H7 (cell line): ENCODE data around the gene SHBG. TPM values are rescaled to one million over a fixed set of nuclear protein-coding genes. Genes with fewer than 3 reads are reported as not detected.
"Not testable (repeated sequence)": the region's sequence is repeated elsewhere in the genome, so short reads cannot be mapped to it uniquely, and the experiment has no call there.

Experiments
- DNase-seq: peaks from one replicate; pipeline ENCODE4 v3.0.0; 2012
- H3K27me3 ChIP-seq: 2 replicates; pipeline ENCODE4 v1.6.0; 2011; ENCODE audit warnings: mild to moderate bottlenecking, low read length; ENCODE audit not compliant: control insufficient read depth, insufficient read depth
- H3K36me3 ChIP-seq: replicated peaks from 2 replicates; pipeline ENCODE4 v1.5.1; 2011; ENCODE audit warnings: low read length; ENCODE audit not compliant: control insufficient read depth, insufficient read depth
- H3K4me3 ChIP-seq: 2 replicates; pipeline ENCODE4 v1.5.1; 2011; ENCODE audit warnings: low read depth, mild to moderate bottlenecking, control low read depth, low read length, moderate library complexity; ENCODE audit not compliant: insufficient read depth
- total RNA-seq: library from RNA; depleted of rRNA; stranded (reverse); fragments of >200 nt; shearing (Covaris generic); gene quantifications from 2 replicates; pipeline ENCODE4 v1.2.3, GENCODE V29; 2014

Gene SHBG
- total RNA-seq, 1 experiment from 2014 or later: 0.35 TPM

DNA sequence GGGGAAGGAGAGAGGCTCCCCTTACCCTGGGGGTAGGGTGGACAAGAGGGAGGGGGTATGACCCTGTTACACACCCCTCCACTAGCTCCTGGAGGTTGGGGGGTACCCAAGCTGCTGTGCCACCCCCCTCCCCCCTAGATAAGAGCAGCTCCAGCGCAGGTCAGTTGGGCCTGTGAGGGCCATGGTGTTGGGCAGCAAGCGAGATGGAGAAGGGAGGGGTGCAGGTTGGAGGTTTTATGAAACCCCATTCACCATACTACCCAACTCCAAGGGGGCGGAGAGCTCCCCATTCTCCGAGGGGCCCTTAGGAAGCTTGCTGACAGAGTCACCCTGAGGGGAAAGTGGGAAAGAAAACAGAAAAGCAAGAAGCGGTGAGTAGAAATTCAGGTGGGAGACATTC lies 38.3 kb upstream of the SHBG start:
- Histone ChIP-seq H3K27me3 (no peaks in the 10 kb centered on the region), H3K36me3 (peaks cover 28% of the 10 kb centered on the region), H3K4me3 (no peak overlapping the region)
- DNase-seq: peak; percentile 30

DNA sequence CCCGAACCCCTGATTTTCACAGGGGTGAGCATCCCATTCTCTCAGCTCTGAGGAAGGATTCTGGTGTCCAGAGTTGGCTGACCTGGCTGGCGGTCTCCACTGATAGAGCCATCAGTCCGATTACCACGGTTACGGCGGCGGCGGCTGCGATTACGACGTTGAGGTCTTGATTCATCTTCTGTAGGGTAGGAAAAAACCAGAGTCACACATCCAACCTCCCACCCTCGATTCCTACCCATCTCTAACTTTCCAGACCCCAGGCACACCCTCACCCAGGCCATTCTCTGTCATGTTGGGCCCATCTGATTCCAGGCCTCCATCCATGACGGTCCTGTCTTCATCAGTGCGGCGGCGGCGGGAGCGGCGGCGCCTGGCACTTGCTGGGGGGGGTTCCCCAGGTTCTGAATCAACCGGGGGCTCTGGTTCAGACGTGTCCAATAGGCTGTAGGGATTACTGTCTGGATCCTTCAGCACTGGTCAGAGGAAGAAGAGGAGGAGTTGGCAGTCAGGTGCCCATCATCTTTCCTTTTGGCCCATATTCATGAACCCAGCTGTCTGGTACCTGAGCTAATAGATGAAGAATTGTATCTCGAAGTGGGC lies 37.4 kb upstream of the SHBG start:
- H3K27me3 ChIP-seq: no peaks in the 10 kb centered on the region
- DNase-seq: peak; percentile 29
- no peak overlapping the region for H3K4me3 ChIP-seq
- H3K36me3 ChIP-seq: peaks cover 28% of the 10 kb centered on the region

DNA sequence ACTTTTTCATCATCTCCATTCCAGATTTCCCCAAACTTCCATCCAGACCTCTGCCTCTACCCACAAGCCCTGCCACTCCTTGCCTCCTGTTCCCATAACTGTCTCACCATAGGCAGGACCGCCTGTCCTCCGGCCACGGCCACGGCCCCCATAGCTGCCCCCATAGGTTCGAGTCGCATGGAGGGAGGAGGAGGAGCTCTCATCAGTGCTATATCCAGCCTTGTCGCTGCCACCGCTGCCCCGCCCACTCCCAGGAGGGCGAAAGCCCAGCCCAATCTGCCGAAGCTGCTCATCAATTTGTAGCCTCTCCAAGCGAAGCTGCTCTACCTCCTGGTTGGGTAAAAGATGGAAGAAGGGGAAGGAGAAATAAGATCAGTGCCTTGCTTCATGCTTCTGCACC lies 36.6 kb upstream of the SHBG start:
- H3K27me3 ChIP-seq: no peaks in the 10 kb centered on the region
- H3K4me3 ChIP-seq: no peak overlapping the region
- peaks cover 27% of the 10 kb centered on the region for H3K36me3 ChIP-seq
- DNase-seq: peak; percentile 39

DNA sequence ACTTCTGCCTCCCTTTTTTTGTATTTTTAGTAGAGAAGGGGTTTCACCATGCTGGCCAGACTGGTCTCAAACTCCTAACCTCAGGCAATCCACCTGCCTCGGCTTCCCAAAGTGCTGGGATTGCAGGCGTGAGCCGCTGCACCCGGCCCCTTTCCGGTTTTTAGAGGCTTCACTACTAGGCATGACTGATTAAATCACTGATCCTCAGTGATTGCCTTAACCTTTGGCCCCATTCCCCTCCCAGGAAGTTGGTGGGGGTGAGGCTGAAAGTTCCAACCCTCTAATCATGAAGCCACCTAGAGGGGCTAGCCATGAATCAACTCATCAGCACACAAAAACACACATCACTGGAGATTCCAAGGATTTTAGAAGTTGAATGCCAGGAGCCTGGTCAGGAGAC lies 32.4 kb upstream of the SHBG start:
- H3K36me3 ChIP-seq: peaks cover 38% of the 10 kb centered on the region
- H3K4me3 ChIP-seq, DNase-seq, H3K27me3 ChIP-seq: not testable (repeated sequence)

DNA sequence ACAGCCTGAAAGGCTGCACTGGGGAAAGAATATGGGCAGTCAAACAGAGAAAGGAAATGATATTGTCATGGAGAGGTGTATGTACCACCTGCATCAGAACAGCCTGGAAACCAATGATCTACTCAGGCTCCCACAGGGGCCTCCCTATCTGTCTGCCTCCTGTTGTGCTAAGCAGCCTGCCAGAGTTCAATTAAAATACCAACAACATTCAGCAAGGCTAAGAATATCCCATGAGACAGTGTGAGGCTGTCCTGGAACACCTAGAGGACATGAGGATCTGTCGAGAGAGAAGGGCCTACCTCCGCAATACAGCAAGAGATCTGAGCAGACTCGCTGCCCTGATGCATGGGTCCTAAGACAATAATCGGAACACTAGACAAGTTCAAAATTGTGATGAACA lies 23.7 kb upstream of the SHBG start:
- H3K4me3 ChIP-seq: no peak overlapping the region
- H3K36me3 ChIP-seq: peaks cover 21% of the 10 kb centered on the region
- no peak for DNase-seq
- no peaks in the 10 kb centered on the region for H3K27me3 ChIP-seq

DNA sequence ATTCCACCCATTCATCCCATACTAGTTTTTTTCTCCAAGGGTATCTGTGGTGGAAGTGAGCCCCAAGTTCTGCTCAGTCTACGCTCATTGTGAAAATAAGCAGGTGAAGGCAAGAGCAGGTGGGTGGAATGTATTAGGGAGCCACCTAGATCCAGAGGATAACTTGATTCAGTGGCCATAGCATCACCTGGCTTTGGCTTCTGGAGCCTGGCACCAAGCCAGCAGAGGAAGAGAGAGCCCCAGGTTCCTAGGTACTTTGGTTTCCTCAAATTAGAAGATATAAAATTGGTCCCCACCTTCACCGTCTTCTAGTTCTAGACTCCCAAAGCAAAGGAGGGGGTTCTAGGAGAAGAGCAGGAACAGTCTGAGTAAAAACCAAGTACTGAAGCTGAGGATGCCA lies 19.3 kb upstream of the SHBG start:
- H3K27me3 ChIP-seq: no peaks in the 10 kb centered on the region; the same call in 1 of the 2 replicates
- H3K4me3 ChIP-seq: no peak overlapping the region
- no peak for DNase-seq
- H3K36me3 ChIP-seq: peaks cover 4% of the 10 kb centered on the region; the same call in 1 of the 2 replicates

DNA sequence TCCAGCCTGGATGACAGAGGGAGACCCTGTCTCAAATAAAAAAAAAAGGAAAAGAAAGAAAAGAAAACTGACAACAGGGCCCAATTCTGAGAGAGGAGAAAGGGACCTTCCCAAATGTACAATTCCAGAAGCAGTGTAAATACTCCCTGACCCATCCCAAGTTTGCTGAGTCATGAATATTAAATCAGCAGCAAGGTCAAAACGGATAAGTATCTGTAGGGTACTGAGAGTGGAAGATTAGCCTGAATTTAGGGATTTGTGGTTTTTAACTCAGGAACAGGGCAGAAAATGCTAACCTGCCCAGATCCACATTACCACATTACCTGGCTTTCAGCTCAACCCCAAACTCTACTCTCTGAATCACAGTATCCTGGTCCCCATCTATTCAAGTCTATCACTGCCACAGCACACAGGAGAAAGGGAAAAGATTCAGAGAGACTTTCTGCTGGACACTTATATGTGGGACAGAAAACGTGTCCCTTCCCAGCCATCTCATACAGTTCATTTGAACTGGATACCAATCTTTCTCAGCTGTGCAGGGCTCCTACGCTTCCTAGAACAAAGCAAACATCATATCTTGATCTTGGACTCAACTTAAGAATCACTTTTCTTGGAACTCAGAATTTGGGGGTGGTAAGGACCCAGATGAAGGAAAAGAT lies 18.2 kb upstream of the SHBG start:
- Histone ChIP-seq H3K4me3 (no peak overlapping the region), H3K27me3 (no peaks in the 10 kb centered on the region; the same call in 1 of the 2 replicates), H3K36me3 (peaks cover 2% of the 10 kb centered on the region; the same call in 1 of the 2 replicates)
- no peak for DNase-seq

DNA sequence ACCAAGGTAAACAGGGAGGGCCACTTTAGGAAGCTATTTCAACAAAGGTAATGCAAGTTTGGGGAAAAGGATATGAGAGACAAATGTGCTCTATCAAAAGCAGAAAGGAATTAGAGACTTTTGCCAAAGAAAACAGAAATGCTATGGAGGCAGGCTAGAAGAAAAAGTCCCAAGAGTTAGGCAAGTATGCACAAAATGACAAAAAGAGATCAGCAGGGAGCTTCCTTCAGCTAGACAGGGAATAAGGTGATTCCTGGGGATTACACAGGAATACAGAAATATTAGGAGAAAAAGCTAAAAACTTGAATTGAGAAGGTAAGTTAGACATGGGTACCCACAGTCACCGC lies 17.7 kb upstream of the SHBG start:
- no peak for DNase-seq
- Histone ChIP-seq H3K27me3 (no peaks in the 10 kb centered on the region; the same call in 1 of the 2 replicates), H3K36me3 (peaks cover 2% of the 10 kb centered on the region; the same call in 1 of the 2 replicates), H3K4me3 (no peak overlapping the region)

DNA sequence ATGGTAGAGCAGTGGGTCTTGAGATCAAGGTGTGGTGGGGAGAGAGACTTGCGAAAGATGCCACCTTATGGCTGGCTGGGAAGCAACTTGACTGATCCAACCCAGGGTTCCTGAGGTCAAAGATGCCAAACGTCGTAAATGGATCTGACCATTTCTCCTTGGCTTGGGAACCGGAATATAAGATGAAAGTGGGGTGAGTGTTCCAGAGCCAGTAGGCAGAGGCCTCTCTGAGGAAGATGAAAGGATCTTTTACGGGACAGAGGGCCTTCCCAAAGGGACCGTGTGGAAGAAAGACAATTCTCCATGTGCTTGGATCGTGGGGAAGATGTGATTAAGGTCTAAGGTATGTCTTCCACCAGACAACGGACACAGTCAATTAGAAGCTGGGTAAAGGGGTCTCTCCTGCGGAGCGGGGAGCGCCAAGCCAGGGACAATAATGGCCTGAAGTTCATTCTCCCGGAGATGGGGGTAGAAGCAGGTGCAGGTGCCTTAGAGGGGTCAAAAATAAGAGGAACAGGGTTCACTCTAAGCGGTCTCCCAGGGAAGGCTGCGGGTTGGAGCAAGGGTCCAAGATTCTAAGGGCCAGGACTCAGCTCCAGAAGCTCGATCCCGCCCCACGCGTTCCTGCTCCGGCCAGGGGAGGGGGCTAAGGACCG lies 16.0 kb upstream of the SHBG start:
- no peak for DNase-seq
- Histone ChIP-seq H3K36me3 (peaks cover 2% of the 10 kb centered on the region; the same call in 1 of the 2 replicates), H3K27me3 (no peaks in the 10 kb centered on the region; the same call in 1 of the 2 replicates), H3K4me3 (peak overlapping the region; percentile 79)

DNA sequence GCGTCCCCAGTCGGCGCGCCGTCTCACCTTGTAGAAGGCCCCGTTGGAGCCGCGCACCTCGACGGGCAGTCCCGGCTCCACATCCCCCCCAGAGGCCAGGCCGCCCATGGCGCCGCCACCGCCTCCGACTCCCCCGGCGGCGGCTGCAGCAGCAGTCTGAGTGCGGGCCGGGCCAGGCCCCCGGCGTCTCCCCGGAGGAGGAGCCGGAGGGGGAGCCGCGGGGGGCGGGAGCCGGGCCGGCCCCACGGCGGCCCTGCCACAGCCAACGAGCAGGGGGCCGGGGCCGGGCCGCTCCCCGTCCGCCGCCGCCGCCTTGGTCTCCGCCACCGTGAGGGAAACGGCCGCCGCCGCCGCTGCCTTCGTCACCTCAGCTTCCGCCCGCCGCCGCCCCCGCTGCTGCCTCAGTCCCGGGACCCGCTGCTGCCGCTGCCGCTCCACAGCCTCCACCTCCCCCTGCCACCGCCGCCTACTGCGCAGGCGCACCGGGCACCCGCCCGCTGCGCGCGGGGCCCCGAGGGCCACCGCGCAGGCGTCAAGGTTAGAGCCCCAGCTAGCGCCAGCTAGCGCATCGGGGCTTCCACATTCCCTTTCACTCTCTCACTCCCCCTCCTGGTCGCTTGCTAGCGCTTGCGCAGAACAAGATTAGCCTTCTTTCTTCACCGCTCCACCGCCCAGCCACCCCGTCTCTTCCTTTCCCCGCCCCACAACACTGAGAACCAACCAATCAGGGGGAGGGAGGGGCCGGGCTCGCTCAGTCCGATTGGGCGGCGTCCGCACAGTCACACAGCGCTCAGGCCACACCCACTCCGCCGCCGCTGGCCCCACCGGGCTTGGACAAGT lies 15.3 kb upstream of the SHBG start, which contains the start of gene FXR2:
Gene FXR2, minus strand, starts transcription at position 473 of the 840 bp plus-strand sequence. Its CDS starts 365 bp downstream, at position 108.
- peak within 1 kb of the TSS; percentile 79 for H3K4me3 ChIP-seq
- DNase-seq: peak; percentile 100
- H3K36me3 ChIP-seq: peaks cover 2% of the 10 kb centered on the region; the same call in 1 of the 2 replicates
- H3K27me3 ChIP-seq: no peaks in the 10 kb centered on the region; the same call in 1 of the 2 replicates

DNA sequence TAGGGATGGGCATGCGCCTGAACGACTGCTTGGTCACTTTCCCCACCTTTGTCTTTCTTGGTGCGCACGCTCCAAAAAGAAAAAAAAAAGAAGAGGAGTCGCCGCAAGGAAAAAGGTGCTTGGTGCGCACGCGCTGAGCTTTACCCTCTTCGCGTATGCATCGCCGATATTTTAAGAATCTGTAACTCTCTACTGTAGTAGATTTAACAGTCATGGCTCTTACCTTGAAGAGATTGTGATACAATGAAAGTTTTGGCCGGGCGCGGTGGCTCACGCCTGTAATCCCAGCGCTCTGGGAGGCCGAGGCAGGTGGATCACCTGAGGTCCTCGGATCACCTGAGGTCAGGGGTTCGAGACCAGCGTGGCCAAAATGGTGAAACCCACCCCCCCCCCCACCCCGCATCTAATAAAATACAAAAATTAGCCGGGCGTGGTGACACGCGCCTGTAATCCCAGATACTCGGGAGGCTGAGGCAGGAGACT lies 14.6 kb upstream of the SHBG start:
- no peak for DNase-seq
- Histone ChIP-seq H3K27me3 (no peaks in the 10 kb centered on the region; the same call in 1 of the 2 replicates), H3K4me3 (peak overlapping the region; percentile 33; the same call in 1 of the 2 replicates), H3K36me3 (peaks cover 2% of the 10 kb centered on the region; the same call in 1 of the 2 replicates)

DNA sequence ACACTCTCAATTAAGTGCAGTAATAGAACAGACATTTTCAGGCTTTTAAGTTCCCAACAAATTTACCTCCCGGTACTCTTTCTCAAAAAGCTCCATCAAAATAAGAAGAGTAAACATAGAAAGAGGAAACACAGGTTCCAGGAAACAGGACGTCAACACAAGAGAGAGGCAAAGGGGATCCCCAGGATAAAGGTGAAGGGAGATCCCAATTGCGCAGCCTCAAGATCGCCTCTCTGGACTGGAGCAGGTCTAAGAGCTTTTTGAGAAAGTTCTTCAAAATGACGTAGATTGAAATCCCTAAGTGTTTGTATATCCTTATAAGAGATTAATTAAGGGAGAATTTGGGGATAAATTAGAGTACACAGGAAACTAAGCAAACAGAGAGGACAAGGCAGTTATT lies 11.3 kb upstream of the SHBG start:
- H3K36me3 ChIP-seq: no peaks in the 10 kb centered on the region
- H3K4me3 ChIP-seq: no peak overlapping the region
- DNase-seq: no peak
- no peaks in the 10 kb centered on the region; the same call in 1 of the 2 replicates for H3K27me3 ChIP-seq

DNA sequence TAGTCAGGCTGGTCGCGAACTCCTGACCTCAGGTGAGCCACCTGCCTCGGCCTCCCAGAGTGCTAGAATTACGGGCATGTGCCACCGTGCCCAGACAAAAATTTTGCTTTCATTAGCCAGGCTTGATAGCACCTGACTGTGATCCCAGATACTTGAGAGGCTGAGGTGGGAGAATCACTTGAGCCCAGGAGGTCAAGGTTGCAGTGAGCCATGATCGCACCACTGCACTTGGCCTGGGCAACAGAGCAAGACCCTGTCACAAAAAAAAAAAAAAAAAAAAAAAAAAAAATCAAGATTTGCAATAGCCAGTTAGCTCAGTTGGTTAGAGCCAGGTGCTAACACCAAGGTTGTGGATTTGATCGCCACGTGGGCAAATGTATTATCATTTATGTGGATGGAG lies 9.1 kb upstream of the SHBG start:
- H3K4me3 ChIP-seq: no peak overlapping the region
- no peaks in the 10 kb centered on the region for H3K36me3 ChIP-seq
- no peak for DNase-seq

DNA sequence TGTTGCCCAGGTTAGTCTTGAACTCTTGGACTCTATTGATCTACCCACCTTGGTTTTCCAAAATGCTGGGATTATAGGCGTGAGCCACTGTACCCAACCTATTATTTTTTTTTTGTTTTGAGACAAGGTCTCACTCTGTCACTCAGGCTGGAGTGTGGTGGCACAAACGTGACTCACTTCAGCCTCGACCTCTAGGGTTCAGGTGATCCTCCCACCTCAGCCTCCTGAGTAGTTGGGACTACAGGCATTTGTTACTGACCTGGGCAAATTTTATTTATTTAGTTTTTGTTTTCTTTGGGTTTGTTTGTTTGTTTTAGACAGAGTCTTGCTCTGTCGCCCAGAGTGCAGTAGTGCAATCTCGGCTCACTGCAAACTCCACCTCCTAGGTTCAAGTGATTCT lies 6.3 kb upstream of the SHBG start:
- H3K4me3 ChIP-seq: no peak overlapping the region
- H3K36me3 ChIP-seq: peaks cover 4% of the 10 kb centered on the region
- no peaks in the 10 kb centered on the region for H3K27me3 ChIP-seq
- no peak for DNase-seq

More for the DNA sequence above, 9.1 kb upstream of the SHBG start:
- H3K27me3 ChIP-seq: no peaks in the 10 kb centered on the region
